PC-3 (cell line): ENCODE results near the gene SLC8A1. TPM values are rescaled to one million over a fixed set of nuclear protein-coding genes. Genes with fewer than 3 reads are reported as not detected.

Experiments used
- ATAC-seq: fragments of 200-7000 bp; cut with Tn5 transposase; 2 replicates; pipeline ENCODE4 v1.9.1; 2020; ENCODE audit warnings: mild to moderate bottlenecking, moderate library complexity
- BruUV-seq: library from RNA; stranded (reverse); fragments of 400-500 nt; replicated peaks from 2 replicates; lab custom pipeline; 2021; lab: Mats Ljungman, UMichigan
- CTCF ChIA-PET: fragments of 300-600 bp; sonication (Branson Sonifier 250); formaldehyde crosslinking; loops from one replicate; lab custom pipeline; 2022; ENCODE audit warnings: antibody characterized with exemption; lab: Charles Lee
- POLR2A ChIA-PET: fragments of 300-600 bp; sonication (Branson Sonifier 250); formaldehyde crosslinking; loops from one replicate; lab custom pipeline; 2022; ENCODE audit warnings: antibody characterized with exemption; ENCODE audit not compliant: unreplicated experiment; lab: Charles Lee
- DNase-seq: peaks from one replicate; pipeline ENCODE4 v3.0.0-alpha.2; 2015
- H2AFZ ChIP-seq: fragments of 300-600 bp; sonication (generic); 2 replicates; pipeline ENCODE4 v1.6.0; 2016; ENCODE audit warnings: antibody characterized with exemption, low read length
- H3F3A ChIP-seq: fragments of 300-600 bp; sonication (generic); one replicate; pipeline ENCODE4 v1.6.0; 2017; ENCODE audit warnings: antibody characterized with exemption, low read length, control low read depth, mild to moderate bottlenecking; ENCODE audit not compliant: unreplicated experiment
- H3K27ac ChIP-seq: fragments of 300-600 bp; sonication (generic); 2 replicates; pipeline ENCODE4 v1.5.1; 2016; ENCODE audit warnings: mild to moderate bottlenecking, low read length
- H3K27me3 ChIP-seq: fragments of 300-600 bp; sonication (generic); 2 replicates; pipeline ENCODE4 v1.6.1; 2016; ENCODE audit warnings: low read length, mixed read lengths
- H3K36me3 ChIP-seq: fragments of 300-600 bp; sonication (generic); 2 replicates; pipeline ENCODE4 v1.6.1; 2016; ENCODE audit warnings: low read depth, mixed run types, low read length, mixed read lengths
- H3K4me1 ChIP-seq: fragments of 300-600 bp; sonication (generic); 2 replicates; pipeline ENCODE4 v1.5.1; 2016; ENCODE audit warnings: low read length; ENCODE audit not compliant: insufficient read depth
- H3K4me2 ChIP-seq: fragments of 300-600 bp; sonication (generic); 2 replicates; pipeline ENCODE4 v1.6.0; 2016; ENCODE audit warnings: low read length
- H3K4me3 ChIP-seq: fragments of 300-600 bp; sonication (generic); 2 replicates; pipeline ENCODE4 v1.5.1; 2016; ENCODE audit warnings: mild to moderate bottlenecking, low read length, mixed read lengths
- H3K79me2 ChIP-seq: fragments of 300-600 bp; sonication (generic); 2 replicates; pipeline ENCODE4 v1.6.1; 2017; ENCODE audit warnings: low read length, mixed read lengths
- H3K9ac ChIP-seq: fragments of 300-600 bp; sonication (generic); 2 replicates; pipeline ENCODE4 v1.6.0; 2016; ENCODE audit warnings: mild to moderate bottlenecking, low read length
- H3K9me2 ChIP-seq: fragments of 300-600 bp; sonication (generic); replicated peaks from 2 replicates; pipeline ENCODE4 v1.6.1; 2016; ENCODE audit warnings: mixed run types, low read length, mixed read lengths
- H3K9me3 ChIP-seq: fragments of 300-600 bp; sonication (generic); 2 replicates; pipeline ENCODE4 v1.6.1; 2016; ENCODE audit warnings: low read length, mixed read lengths
- H4K20me1 ChIP-seq: fragments of 300-600 bp; sonication (generic); 2 replicates; pipeline ENCODE4 v1.6.1; 2016; ENCODE audit warnings: low read length, mixed read lengths
- EZH2 ChIP-seq: fragments of 300-600 bp; sonication (generic); IDR thresholded peaks from one replicate; pipeline ENCODE4 v1.6.1; 2017; ENCODE audit warnings: antibody characterized with exemption, mild to moderate bottlenecking, low read length; ENCODE audit not compliant: unreplicated experiment
- EZH2phosphoT487 ChIP-seq: fragments of 300-600 bp; sonication (generic); IDR thresholded peaks from 2 replicates; pipeline ENCODE4 v1.6.1; 2018; ENCODE audit warnings: mild to moderate bottlenecking, antibody characterized with exemption, low read length, borderline replicate concordance
- intact Hi-C: fragments of 100-400 bp; cut with micrococcal nuclease; formaldehyde crosslinking; loops from 2 replicates; pipeline ENCODE4 v1.9.0; 2023
- total RNA-seq: library from RNA; depleted of rRNA; stranded (reverse); fragments of >200 nt; gene quantifications from 2 replicates; pipeline ENCODE4 v1.2.3, GENCODE V29; 2014
- TF ChIP-seq, protein P1 (sequence below): fragments of 300-600 bp; sonication (generic); conservative IDR thresholded peaks from 2 replicates; pipeline ENCODE4 v1.5.1; 2017; ENCODE audit warnings: antibody characterized with exemption, low read depth, mild to moderate bottlenecking, low read length

The SLC8A1 gene
- total RNA-seq, 1 experiment from 2014 or later = 1.3 TPM

DNA sequence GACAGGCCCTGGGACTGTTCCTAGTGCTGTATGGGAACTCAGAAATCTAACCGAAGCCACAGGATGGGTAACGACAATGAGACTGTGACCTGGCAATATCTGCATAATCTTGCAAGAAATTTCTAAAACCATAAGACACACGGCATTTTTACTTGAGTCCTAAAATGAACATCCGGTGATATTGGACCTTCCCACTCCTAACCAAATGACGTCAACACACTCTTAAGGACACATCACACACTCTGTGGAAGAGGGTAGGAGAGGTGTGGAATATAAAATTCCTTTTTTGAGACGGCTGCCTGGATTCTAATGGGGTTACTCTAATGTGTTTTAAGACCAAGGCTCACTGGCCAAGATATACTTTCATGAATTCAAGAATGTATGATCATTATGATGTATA, 195.9 kb downstream of the SLC8A1 start:
- Histone ChIP-seq H3K9me2 (no peaks in the 10 kb centered on the region; the same call in 1 of the 2 replicates), H3K4me1 (peaks cover 3% of the 10 kb centered on the region; the same call in 1 of the 2 replicates), H2AFZ (no peak overlapping the region), H4K20me1 (no peaks in the 10 kb centered on the region), H3K9ac (no peak overlapping the region), H3F3A (no peaks in the 10 kb centered on the region), H3K27me3 (no peaks in the 10 kb centered on the region), H3K27ac (no peak overlapping the region), H3K4me2 (no peak overlapping the region), H3K36me3 (no peaks in the 10 kb centered on the region), H3K4me3 (no peak overlapping the region), H3K9me3 (no peaks in the 10 kb centered on the region), H3K79me2 (no peaks in the 10 kb centered on the region)
- POLR2A ChIA-PET = no interaction called here
- intact Hi-C loops = no loop called here
- BruUV-seq = no TSS peak
- DNase-seq = no peak
- CTCF ChIA-PET = no interaction called here
- TF ChIP-seq EZH2phosphoT487 = no peak
- TF ChIP-seq, protein P1, sequence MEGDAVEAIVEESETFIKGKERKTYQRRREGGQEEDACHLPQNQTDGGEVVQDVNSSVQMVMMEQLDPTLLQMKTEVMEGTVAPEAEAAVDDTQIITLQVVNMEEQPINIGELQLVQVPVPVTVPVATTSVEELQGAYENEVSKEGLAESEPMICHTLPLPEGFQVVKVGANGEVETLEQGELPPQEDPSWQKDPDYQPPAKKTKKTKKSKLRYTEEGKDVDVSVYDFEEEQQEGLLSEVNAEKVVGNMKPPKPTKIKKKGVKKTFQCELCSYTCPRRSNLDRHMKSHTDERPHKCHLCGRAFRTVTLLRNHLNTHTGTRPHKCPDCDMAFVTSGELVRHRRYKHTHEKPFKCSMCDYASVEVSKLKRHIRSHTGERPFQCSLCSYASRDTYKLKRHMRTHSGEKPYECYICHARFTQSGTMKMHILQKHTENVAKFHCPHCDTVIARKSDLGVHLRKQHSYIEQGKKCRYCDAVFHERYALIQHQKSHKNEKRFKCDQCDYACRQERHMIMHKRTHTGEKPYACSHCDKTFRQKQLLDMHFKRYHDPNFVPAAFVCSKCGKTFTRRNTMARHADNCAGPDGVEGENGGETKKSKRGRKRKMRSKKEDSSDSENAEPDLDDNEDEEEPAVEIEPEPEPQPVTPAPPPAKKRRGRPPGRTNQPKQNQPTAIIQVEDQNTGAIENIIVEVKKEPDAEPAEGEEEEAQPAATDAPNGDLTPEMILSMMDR = no peak
- no peak for TF ChIP-seq EZH2
- ATAC-seq = no peak

DNA sequence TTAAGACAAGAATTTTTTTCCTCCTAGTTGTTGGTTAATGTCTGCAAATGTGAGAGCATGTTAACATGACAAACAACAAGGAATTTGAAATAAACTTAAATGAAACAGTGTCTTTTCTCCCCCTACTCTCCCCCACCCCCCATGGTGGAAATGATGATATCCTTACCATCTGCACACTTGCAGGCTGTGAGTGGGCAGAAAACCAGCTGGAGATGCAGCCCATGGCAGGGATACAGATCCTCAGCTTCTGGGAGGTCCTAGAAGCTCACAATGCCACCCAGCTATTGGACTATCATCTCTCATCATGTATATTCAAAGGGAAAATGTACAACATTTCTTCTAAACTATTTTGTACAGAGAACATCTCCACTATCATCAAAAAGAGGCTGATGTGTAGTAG, 196.8 kb downstream of the SLC8A1 start:
- BruUV-seq = no TSS peak
- H3K27me3 ChIP-seq = no peaks in the 10 kb centered on the region
- peaks cover 1% of the 10 kb centered on the region; the same call in 1 of the 2 replicates for H3K4me1 ChIP-seq
- H3K79me2 ChIP-seq = no peaks in the 10 kb centered on the region
- H3K9me2 ChIP-seq = no peaks in the 10 kb centered on the region
- no peaks in the 10 kb centered on the region for H4K20me1 ChIP-seq
- ATAC-seq (no peak), DNase-seq (no peak)
- no peak overlapping the region for H3K27ac ChIP-seq
- ChIA-PET POLR2A (no interaction called here), CTCF (no interaction called here)
- H3K4me3 ChIP-seq = no peak overlapping the region
- intact Hi-C loops = no loop called here
- TF ChIP-seq EZH2 (no peak), EZH2phosphoT487 (no peak)
- TF ChIP-seq, protein P1 = no peak
- H3F3A ChIP-seq = no peaks in the 10 kb centered on the region
- H2AFZ ChIP-seq = no peak overlapping the region
- H3K9ac ChIP-seq = no peak overlapping the region
- H3K9me3 ChIP-seq = no peaks in the 10 kb centered on the region
- H3K36me3 ChIP-seq = no peaks in the 10 kb centered on the region
- H3K4me2 ChIP-seq = no peak overlapping the region

DNA sequence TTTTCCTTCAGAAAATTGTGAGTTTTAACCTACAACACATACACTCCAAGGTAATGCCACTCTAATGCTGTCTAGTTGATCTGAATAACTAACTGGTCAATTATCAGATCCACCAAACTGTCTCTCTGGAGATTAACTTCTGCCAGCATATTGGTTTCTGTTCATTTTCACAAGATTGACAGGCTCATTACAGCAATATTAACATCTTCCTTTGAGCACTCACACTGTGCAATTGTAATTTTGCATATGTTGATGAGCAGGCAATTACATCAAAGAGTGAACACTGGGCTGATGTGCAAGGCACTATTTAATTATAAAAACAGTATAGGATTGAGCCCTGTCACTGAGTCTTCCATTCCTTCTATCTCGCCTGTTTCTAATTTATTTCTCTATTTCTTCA, 197.3 kb downstream of the SLC8A1 start:
- H3K4me3 ChIP-seq = no peak overlapping the region
- no peaks in the 10 kb centered on the region for H3K36me3 ChIP-seq
- H3K27me3 ChIP-seq = no peaks in the 10 kb centered on the region
- no peak overlapping the region for H2AFZ ChIP-seq
- no peaks in the 10 kb centered on the region for H3K9me2 ChIP-seq
- ChIA-PET CTCF (no interaction called here), POLR2A (no interaction called here)
- no peaks in the 10 kb centered on the region for H3K79me2 ChIP-seq
- BruUV-seq = no TSS peak
- TF ChIP-seq EZH2phosphoT487 = no peak
- no peak for TF ChIP-seq EZH2
- TF ChIP-seq, protein P1 = no peak
- H3F3A ChIP-seq = no peaks in the 10 kb centered on the region
- no peak for ATAC-seq
- H4K20me1 ChIP-seq = no peaks in the 10 kb centered on the region
- no peak for DNase-seq
- intact Hi-C loops = no loop called here
- no peaks in the 10 kb centered on the region for H3K4me1 ChIP-seq
- no peak overlapping the region for H3K27ac ChIP-seq
- H3K9ac ChIP-seq = no peak overlapping the region
- H3K4me2 ChIP-seq = no peak overlapping the region
- no peaks in the 10 kb centered on the region for H3K9me3 ChIP-seq
